GM19193 (cell line): ENCODE data around the gene LEFTY1.

ENCODE experiments used
- POLR2A ChIP-seq: IDR thresholded peaks from 4 replicates; pipeline ENCODE4 v1.6.1; 2011; ENCODE audit not compliant: insufficient read depth, insufficient read length; ENCODE audit errors: extremely low read depth

The LEFTY1 gene

GRCh38 chr1:225882694-225883615 lies 6.0 kb downstream of the LEFTY1 start:
- no peak for TF ChIP-seq POLR2A

GRCh38 chr1:225881959-225882693 lies 6.8 kb downstream of the LEFTY1 start, which contains the start of gene TMEM63A:
Gene TMEM63A (minus strand): TSS chr1:225882380. CDS start chr1:225877580, 4,800 bp downstream.
- TF ChIP-seq POLR2A, result peak; percentile 74

- TF ChIP-seq POLR2A, result no peak
These were observed 7.6 kb downstream of the LEFTY1 start for GRCh38 chr1:225881081-225881958.

- no peak for TF ChIP-seq POLR2A
These were observed 8.3 kb downstream of the LEFTY1 start for GRCh38 chr1:225880636-225881035.

GRCh38 chr1:225880222-225880588 lies 8.7 kb downstream of the LEFTY1 start:
- no peak for TF ChIP-seq POLR2A

GRCh38 chr1:225879521-225880221 lies 9.3 kb downstream of the LEFTY1 start:
- no peak for TF ChIP-seq POLR2A

- TF ChIP-seq POLR2A, result no peak
These were observed 10.7 kb downstream of the LEFTY1 start for GRCh38 chr1:225878282-225878681.

- no peak for TF ChIP-seq POLR2A
These were observed 11.4 kb downstream of the LEFTY1 start for GRCh38 chr1:225877580-225877979.

GRCh38 chr1:225876900-225877510 lies 11.9 kb downstream of the LEFTY1 start:
- no peak for TF ChIP-seq POLR2A

GRCh38 chr1:225875044-225875815 lies 13.7 kb downstream of the LEFTY1 start:
- TF ChIP-seq POLR2A, result no peak

- no peak for TF ChIP-seq POLR2A
These were observed 14.5 kb downstream of the LEFTY1 start for GRCh38 chr1:225874431-225874830.

GRCh38 chr1:225873281-225873850 lies 15.6 kb downstream of the LEFTY1 start:
- no peak for TF ChIP-seq POLR2A

- no peak for TF ChIP-seq POLR2A
These were observed 16.9 kb downstream of the LEFTY1 start for GRCh38 chr1:225872075-225872430.
